Astrocyte (in vitro differentiated cells and primary cell): ENCODE measurements around the gene PSD4. TPM values are rescaled to one million over a fixed set of nuclear protein-coding genes. Genes with fewer than 3 reads are reported as not detected.

Source experiments
- DNase-seq: peaks from one replicate; pipeline ENCODE4 v3.0.0-alpha.2; 2010; ENCODE audit warnings: low read depth
- FAIRE-seq: peaks from 2 replicates; lab custom pipeline; 2011; peaks lifted over from hg19 to GRCh38; lab: Jason Lieb, UNC
- H2AFZ ChIP-seq: 2 replicates; pipeline ENCODE4 v1.6.0; 2012; ENCODE audit warnings: low read depth, low read length, inconsistent platforms
- H3K27ac ChIP-seq: 2 replicates; pipeline ENCODE4 v1.5.1; 2011; ENCODE audit warnings: low read depth, low read length, inconsistent platforms
- H3K27me3 ChIP-seq: 2 replicates; pipeline ENCODE4 v1.6.0; 2011; ENCODE audit warnings: low read length, inconsistent platforms; ENCODE audit not compliant: insufficient read depth
- H3K36me3 ChIP-seq: 2 replicates; pipeline ENCODE4 v1.5.1; 2011; ENCODE audit warnings: low read length, inconsistent platforms; ENCODE audit not compliant: insufficient read depth
- H3K4me1 ChIP-seq: 2 replicates; pipeline ENCODE4 v1.5.1; 2011; ENCODE audit warnings: low read length, inconsistent platforms; ENCODE audit not compliant: insufficient read depth
- H3K4me2 ChIP-seq: 2 replicates; pipeline ENCODE4 v1.6.0; 2012; ENCODE audit warnings: low read length, inconsistent platforms
- H3K4me3 ChIP-seq: 2 replicates; pipeline ENCODE4 v1.5.1; 2011; ENCODE audit warnings: low read depth, mild to moderate bottlenecking, low read length, inconsistent platforms; ENCODE audit not compliant: insufficient read depth
- H3K79me2 ChIP-seq: 2 replicates; pipeline ENCODE4 v1.6.0; 2012; ENCODE audit warnings: mild to moderate bottlenecking, low read length, inconsistent platforms; ENCODE audit not compliant: insufficient read depth
- H3K9ac ChIP-seq: 2 replicates; pipeline ENCODE4 v1.6.0; 2012; ENCODE audit warnings: mild to moderate bottlenecking, low read length, inconsistent platforms
- H3K9me3 ChIP-seq: 2 replicates; pipeline ENCODE4 v1.5.1; 2012; ENCODE audit warnings: low read depth, mild to moderate bottlenecking, low read length, inconsistent platforms; ENCODE audit not compliant: insufficient read depth
- H4K20me1 ChIP-seq: 2 replicates; pipeline ENCODE4 v1.6.0; 2012; ENCODE audit warnings: low read length, inconsistent platforms; ENCODE audit not compliant: insufficient read depth
- H3K27ac Mint-ChIP-seq: one replicate; pipeline ENCODE4 v1.8.0; 2021; ENCODE audit warnings: mild to moderate bottlenecking, mixed read lengths; ENCODE audit not compliant: unreplicated experiment
- H3K27me3 Mint-ChIP-seq: one replicate; pipeline ENCODE4 v1.8.0; 2021; ENCODE audit warnings: low read depth, mixed read lengths; ENCODE audit not compliant: unreplicated experiment
- H3K36me3 Mint-ChIP-seq: one replicate; pipeline ENCODE4 v1.8.0; 2021; ENCODE audit warnings: low read depth, mixed read lengths; ENCODE audit not compliant: unreplicated experiment
- H3K4me1 Mint-ChIP-seq: one replicate; pipeline ENCODE4 v1.8.0; 2021; ENCODE audit warnings: low read depth, mixed read lengths; ENCODE audit not compliant: unreplicated experiment
- H3K4me3 Mint-ChIP-seq: one replicate; pipeline ENCODE4 v1.8.0; 2021; ENCODE audit warnings: mild to moderate bottlenecking, moderate library complexity, mixed read lengths; ENCODE audit not compliant: unreplicated experiment
- H3K9me3 Mint-ChIP-seq: one replicate; pipeline ENCODE4 v1.8.0; 2021; ENCODE audit warnings: mild to moderate bottlenecking, mixed read lengths; ENCODE audit not compliant: unreplicated experiment
- EZH2 ChIP-seq: IDR thresholded peaks from 2 replicates; pipeline ENCODE4 v1.6.1; 2012; ENCODE audit warnings: mild to moderate bottlenecking, low read length, inconsistent platforms; ENCODE audit not compliant: insufficient read depth
- total RNA-seq: library from RNA; stranded (reverse); gene quantifications from 2 replicates; pipeline ENCODE4 v1.2.1, GENCODE V29; 2021
- TF ChIP-seq, protein P1 (sequence below): IDR thresholded peaks from 2 replicates; pipeline ENCODE4 v1.5.1; 2011; ENCODE audit warnings: low read depth, mild to moderate bottlenecking, inconsistent platforms, low read length, moderate library complexity; ENCODE audit not compliant: insufficient read depth

Gene PSD4
- total RNA-seq, 1 donor from 2014 or later, result 4.0 TPM

DNA sequence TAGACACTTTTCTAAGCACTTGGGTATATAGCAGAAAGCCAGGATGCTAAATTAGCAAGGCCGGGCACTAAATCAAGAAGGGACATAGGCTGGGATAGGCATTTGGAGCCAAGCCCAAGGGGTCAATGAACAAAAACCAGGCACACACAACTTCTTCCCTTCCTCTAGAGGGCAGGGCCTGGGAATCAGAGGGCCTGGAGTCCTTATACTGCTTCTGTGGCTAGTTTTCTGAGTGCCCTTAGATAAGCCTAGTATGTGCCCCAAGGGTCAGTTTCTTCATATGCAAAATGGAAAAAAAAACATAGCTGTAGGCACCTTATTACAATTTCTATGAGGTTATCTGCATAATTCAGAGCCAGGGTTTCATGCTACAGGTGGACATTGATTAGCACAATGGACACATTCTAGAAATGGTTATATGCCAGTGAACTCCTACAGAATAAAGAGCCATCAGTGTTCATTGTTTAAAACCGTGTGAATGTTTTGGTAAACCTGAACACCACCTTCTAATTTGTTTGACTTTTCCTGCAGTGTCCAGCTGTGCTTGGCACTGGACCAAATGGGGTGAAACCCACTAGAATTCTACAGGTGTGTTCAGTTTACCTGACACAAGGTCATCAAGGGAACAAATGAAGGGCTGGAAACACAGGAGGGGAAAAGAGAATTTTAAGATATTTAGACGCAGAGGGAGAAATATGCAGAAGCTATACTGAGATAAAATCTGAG, 55.4 kb downstream of the PSD4 start:
- Mint-ChIP-seq H3K9me3 (no peaks in the 10 kb centered on the region), H3K27ac (no peak overlapping the region), H3K4me3 (no peak overlapping the region), H3K4me1 (peaks cover 20% of the 10 kb centered on the region), H3K36me3 (no peaks in the 10 kb centered on the region), H3K27me3 (peaks cover 7% of the 10 kb centered on the region)
- H3K9ac ChIP-seq, result no peak overlapping the region
- no peaks in the 10 kb centered on the region for H3K9me3 ChIP-seq
- H3K4me2 ChIP-seq, result no peak overlapping the region
- H3K27me3 ChIP-seq, result no peaks in the 10 kb centered on the region
- TF ChIP-seq, protein P1, sequence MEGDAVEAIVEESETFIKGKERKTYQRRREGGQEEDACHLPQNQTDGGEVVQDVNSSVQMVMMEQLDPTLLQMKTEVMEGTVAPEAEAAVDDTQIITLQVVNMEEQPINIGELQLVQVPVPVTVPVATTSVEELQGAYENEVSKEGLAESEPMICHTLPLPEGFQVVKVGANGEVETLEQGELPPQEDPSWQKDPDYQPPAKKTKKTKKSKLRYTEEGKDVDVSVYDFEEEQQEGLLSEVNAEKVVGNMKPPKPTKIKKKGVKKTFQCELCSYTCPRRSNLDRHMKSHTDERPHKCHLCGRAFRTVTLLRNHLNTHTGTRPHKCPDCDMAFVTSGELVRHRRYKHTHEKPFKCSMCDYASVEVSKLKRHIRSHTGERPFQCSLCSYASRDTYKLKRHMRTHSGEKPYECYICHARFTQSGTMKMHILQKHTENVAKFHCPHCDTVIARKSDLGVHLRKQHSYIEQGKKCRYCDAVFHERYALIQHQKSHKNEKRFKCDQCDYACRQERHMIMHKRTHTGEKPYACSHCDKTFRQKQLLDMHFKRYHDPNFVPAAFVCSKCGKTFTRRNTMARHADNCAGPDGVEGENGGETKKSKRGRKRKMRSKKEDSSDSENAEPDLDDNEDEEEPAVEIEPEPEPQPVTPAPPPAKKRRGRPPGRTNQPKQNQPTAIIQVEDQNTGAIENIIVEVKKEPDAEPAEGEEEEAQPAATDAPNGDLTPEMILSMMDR, result no peak
- no peak for TF ChIP-seq EZH2
- H3K79me2 ChIP-seq, result no peaks in the 10 kb centered on the region
- H3K4me1 ChIP-seq, result peaks cover 17% of the 10 kb centered on the region
- H3K4me3 ChIP-seq, result no peak overlapping the region
- H3K27ac ChIP-seq, result no peak overlapping the region
- no peak overlapping the region for H2AFZ ChIP-seq
- no peak for FAIRE-seq
- DNase-seq, result no peak
- no peaks in the 10 kb centered on the region for H4K20me1 ChIP-seq
- H3K36me3 ChIP-seq, result no peaks in the 10 kb centered on the region

DNA sequence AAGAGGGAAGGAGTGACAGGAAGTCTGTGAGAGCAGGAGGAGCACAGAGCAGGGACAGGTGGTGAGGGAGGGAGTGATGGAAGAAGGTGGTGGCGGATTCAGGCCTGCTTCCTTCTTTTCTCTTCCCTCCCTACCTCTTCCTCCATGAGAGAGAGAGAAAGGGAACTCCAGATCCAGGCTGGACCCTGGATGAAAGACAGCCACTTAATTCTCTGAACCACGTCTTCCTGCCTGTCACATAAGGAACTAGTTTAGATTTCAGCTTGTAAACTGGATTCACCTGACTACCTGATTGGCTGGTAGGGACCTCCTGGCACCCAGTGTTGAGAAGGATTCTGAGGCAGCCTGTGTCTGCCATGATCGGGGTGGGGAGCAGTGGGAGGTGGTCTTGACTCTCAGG, 56.0 kb downstream of the PSD4 start:
- H3K4me3 ChIP-seq, result no peak overlapping the region
- peaks cover 18% of the 10 kb centered on the region for H3K4me1 ChIP-seq
- TF ChIP-seq EZH2, result no peak
- TF ChIP-seq, protein P1, result no peak
- peaks cover 7% of the 10 kb centered on the region for H3K27me3 Mint-ChIP-seq
- H3K9me3 ChIP-seq, result no peaks in the 10 kb centered on the region
- H3K79me2 ChIP-seq, result no peaks in the 10 kb centered on the region
- H3K36me3 Mint-ChIP-seq, result no peaks in the 10 kb centered on the region
- no peak for DNase-seq
- H3K4me3 Mint-ChIP-seq, result no peak overlapping the region
- no peak overlapping the region for H3K9ac ChIP-seq
- H3K4me1 Mint-ChIP-seq, result peaks cover 21% of the 10 kb centered on the region
- H3K36me3 ChIP-seq, result no peaks in the 10 kb centered on the region
- H3K27me3 ChIP-seq, result no peaks in the 10 kb centered on the region
- peak overlapping the region; percentile 12 for H3K27ac Mint-ChIP-seq
- no peaks in the 10 kb centered on the region for H4K20me1 ChIP-seq
- no peak overlapping the region for H3K4me2 ChIP-seq
- H3K27ac ChIP-seq, result no peak overlapping the region
- no peak overlapping the region for H2AFZ ChIP-seq
- no peaks in the 10 kb centered on the region for H3K9me3 Mint-ChIP-seq
- FAIRE-seq, result no peak

DNA sequence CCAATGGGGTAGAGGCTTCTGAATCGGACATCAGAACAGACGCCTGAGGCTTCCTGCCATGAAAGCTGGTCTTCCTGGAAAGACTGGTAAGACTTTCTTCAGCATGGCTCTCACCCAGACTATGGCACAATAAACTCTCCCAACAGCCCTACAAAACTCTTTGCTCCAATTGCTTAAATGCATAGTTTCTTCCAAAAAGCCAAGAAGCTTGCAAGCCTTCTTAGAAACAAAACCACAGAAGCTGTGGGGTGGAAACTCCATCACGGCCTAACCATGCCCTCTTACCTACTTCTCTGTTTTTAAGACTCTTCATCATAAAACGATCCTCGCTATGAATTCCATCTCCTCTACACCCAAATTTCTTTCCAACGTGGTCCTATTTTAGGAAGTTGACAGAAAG, 56.8 kb downstream of the PSD4 start:
- Mint-ChIP-seq H3K4me1 (peaks cover 17% of the 10 kb centered on the region), H3K36me3 (no peaks in the 10 kb centered on the region), H3K27ac (no peak overlapping the region), H3K27me3 (peaks cover 7% of the 10 kb centered on the region), H3K9me3 (no peaks in the 10 kb centered on the region), H3K4me3 (no peak overlapping the region)
- H3K27ac ChIP-seq, result no peak overlapping the region
- no peak overlapping the region for H3K4me2 ChIP-seq
- no peak overlapping the region for H3K9ac ChIP-seq
- no peak overlapping the region for H2AFZ ChIP-seq
- no peaks in the 10 kb centered on the region for H3K9me3 ChIP-seq
- no peaks in the 10 kb centered on the region for H4K20me1 ChIP-seq
- TF ChIP-seq, protein P1, result no peak
- no peak for TF ChIP-seq EZH2
- no peak overlapping the region for H3K4me3 ChIP-seq
- no peaks in the 10 kb centered on the region for H3K79me2 ChIP-seq
- FAIRE-seq (no peak), DNase-seq (no peak)
- no peaks in the 10 kb centered on the region for H3K36me3 ChIP-seq
- no peaks in the 10 kb centered on the region for H3K27me3 ChIP-seq
- H3K4me1 ChIP-seq, result peaks cover 12% of the 10 kb centered on the region
